GM12875 (cell line): ENCODE measurements around the gene CNTNAP2.
"Not testable (repeated sequence)": the region's sequence is repeated elsewhere in the genome, so short reads cannot be mapped to it uniquely, and the experiment has no call there.

Experiments used
- H3K4me3 ChIP-seq: one replicate; pipeline ENCODE4 v1.5.1; 2011; ENCODE audit warnings: low read depth, low read length, control low read depth
- TF ChIP-seq, protein P1 (sequence below): IDR thresholded peaks from 2 replicates; pipeline ENCODE4 v1.5.1; 2011; ENCODE audit warnings: low read depth, mild to moderate bottlenecking, control low read depth, inconsistent platforms, low read length, moderate library complexity, borderline replicate concordance; ENCODE audit not compliant: insufficient read depth

The CNTNAP2 gene

DNA sequence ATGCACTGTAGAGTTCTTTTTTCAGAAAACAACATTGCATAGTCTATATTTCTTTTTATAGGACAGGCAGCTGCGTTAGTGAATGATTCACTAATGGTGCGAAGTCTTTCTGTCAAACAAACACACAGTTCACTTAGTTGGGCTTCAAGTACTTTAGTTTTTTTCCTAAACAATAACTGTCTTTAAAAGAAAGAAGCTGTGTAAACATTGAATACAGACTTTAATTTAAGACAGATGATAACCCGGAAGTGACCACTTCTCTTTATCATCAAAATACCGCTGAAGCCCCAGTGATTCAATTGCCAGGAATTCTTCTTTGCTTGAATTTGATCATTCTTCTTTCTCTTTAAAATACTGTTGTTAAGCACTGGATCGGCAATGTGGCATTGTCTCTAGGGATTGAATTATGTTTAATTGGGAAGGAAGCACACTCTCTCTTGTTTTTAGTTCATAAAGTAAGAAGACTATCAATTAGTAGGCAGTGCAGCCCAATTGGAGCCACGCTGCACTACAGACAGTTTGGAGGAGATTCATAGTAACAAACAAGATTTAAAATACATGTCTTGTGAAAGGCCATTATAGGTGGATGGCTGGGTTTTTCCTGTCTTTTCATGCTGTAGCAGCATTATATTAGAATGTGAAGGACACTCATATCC, 30.4 kb downstream of the CNTNAP2 start:
- TF ChIP-seq, protein P1, sequence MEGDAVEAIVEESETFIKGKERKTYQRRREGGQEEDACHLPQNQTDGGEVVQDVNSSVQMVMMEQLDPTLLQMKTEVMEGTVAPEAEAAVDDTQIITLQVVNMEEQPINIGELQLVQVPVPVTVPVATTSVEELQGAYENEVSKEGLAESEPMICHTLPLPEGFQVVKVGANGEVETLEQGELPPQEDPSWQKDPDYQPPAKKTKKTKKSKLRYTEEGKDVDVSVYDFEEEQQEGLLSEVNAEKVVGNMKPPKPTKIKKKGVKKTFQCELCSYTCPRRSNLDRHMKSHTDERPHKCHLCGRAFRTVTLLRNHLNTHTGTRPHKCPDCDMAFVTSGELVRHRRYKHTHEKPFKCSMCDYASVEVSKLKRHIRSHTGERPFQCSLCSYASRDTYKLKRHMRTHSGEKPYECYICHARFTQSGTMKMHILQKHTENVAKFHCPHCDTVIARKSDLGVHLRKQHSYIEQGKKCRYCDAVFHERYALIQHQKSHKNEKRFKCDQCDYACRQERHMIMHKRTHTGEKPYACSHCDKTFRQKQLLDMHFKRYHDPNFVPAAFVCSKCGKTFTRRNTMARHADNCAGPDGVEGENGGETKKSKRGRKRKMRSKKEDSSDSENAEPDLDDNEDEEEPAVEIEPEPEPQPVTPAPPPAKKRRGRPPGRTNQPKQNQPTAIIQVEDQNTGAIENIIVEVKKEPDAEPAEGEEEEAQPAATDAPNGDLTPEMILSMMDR = no peak
- no peak overlapping the region for H3K4me3 ChIP-seq

DNA sequence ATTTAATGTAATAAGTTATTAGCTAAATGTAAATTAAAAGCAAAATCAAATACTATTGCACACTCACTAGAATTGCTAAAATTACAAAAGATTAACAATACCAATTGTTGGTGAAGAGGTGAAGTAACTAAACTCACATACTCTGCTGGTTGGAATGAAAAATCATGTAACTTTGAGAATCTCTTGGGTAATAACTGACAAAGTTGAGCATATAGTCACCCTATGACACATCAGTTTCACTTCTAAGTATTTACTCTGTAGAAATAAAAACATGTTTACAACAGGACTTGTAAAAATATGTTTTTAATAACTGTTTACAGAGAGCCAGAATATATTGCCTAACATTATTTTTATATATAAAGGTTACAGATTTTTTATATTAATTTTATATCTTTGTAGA, 33.6 kb downstream of the CNTNAP2 start:
- H3K4me3 ChIP-seq = no peak overlapping the region
- TF ChIP-seq, protein P1 = no peak

GRCh38 chr7:146172112-146172511, 55.5 kb downstream of the CNTNAP2 start:
- TF ChIP-seq, protein P1 = no peak
- H3K4me3 ChIP-seq = no peak overlapping the region

GRCh38 chr7:146175716-146176115, 59.1 kb downstream of the CNTNAP2 start:
- TF ChIP-seq, protein P1 = no peak
- H3K4me3 ChIP-seq = no peak overlapping the region

DNA sequence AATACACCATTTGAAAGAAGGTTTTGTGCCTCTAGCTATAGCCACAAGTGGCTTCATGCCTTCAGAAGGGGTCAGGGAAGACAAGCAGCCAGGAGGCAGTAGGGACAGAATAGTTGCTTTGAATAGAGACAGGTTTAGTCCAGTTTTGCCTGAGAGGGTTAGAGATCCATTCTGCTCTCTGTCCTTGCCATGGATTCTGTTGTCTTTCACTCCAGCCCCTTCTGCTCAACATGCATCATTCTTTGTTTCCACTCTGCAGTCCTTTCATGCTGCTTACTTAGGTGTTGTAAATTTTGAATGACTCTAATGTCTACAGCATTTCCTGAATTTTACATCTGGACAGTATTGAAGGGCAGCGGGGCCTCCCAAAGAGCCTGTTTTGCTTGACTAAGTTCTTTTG, 60.3 kb downstream of the CNTNAP2 start:
- TF ChIP-seq, protein P1 = no peak
- H3K4me3 ChIP-seq = no peak overlapping the region

- H3K4me3 ChIP-seq = no peak overlapping the region
- TF ChIP-seq, protein P1 = no peak
Measured at GRCh38 chr7:146177301-146177700, 60.7 kb downstream of the CNTNAP2 start.

GRCh38 chr7:146185844-146186243, 69.2 kb downstream of the CNTNAP2 start:
- H3K4me3 ChIP-seq = no peak overlapping the region
- TF ChIP-seq, protein P1 = no peak

DNA sequence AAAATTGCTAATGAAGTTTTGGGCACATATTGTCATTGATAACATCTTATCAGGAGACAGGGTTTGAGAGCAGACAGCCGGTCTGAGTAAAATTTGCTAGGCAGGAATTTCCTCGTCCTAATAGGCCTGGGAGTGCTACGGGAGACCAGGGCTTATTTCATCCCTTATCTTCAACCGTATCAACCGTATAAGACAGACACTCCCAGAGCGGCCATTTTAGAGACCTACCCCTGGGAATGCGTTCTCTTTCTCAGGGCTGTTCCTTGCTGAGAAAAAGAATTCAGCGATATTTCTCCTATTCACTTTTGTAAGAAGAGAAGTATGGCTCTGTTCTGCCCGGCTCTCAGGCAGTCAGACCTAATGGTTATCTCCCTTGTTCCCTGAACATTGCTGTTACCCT, 74.8 kb downstream of the CNTNAP2 start:
- not testable (repeated sequence) for H3K4me3 ChIP-seq
